ENCODE results near the gene ROR2.

DNA sequence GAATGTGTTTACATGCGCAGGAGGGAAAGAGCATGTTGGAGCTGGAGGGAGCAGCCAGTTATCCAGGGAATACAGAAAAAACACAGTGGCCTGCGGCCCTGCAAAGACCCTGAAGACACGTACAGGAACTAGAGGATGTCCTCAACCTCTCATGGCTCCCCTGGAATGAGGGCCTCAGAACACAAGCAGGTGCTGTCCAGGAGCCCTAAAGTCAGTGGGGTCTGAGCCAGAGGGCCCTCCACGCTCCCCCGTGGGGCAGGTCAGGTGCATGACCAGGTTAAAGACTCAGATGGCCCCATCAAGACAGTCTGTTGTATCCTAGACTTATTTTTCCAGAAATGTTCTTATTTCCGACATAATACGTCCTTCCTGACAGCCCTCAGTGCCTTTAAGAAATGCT lies 106.9 kb downstream of the ROR2 start:
- no peak for TF ChIP-seq POLR2A (IDR thresholded peaks at IDR 0.05)
- TF ChIP-seq CTCF (IDR thresholded peaks at IDR 0.05), result no peak
